ENCODE measurements around the gene MFAP5. TPM values are rescaled to one million over a fixed set of nuclear protein-coding genes. Genes with fewer than 3 reads are reported as not detected.

The MFAP5 gene
- polyA plus RNA-seq, 3 donors, result not detected

- Mint-ChIP-seq H3K9me3 (peaks cover 0 to 5% (median 2%) of the 10 kb centered on the region in 7 donors), H3K4me3 (no peak overlapping the region), H3K4me1 (peaks cover 3% of the 10 kb centered on the region), H3K36me3 (no peaks in the 10 kb centered on the region), H3K27me3 (ENCODE audit: low read depth in 3 of 3) (peaks cover 0 to 2% (median 1%) of the 10 kb centered on the region in 3 donors), H3K27ac (no peak overlapping the region)
- Histone ChIP-seq H4K20me1 (ENCODE audit: insufficient read depth, low read length) (no peaks in the 10 kb centered on the region), H3K9me3 (replicated peaks in 1 of 2; ENCODE audit: control insufficient read depth in 1 of 2, insufficient read depth in 1 of 2, low read length in 2 of 2) (no peaks in the 10 kb centered on the region), H3K9ac (ENCODE audit: insufficient read depth, low read length, poor library complexity, severe bottlenecking) (no peak overlapping the region), H3K27me3 (ENCODE audit: control insufficient read depth in 2 of 2, insufficient read depth in 2 of 2, low read length in 2 of 2) (no peaks in the 10 kb centered on the region), H3K4me1 (ENCODE audit: control insufficient read depth in 1 of 2, insufficient read depth in 2 of 2, low read length in 2 of 2) (no peaks in the 10 kb centered on the region), H3K79me2 (ENCODE audit: insufficient read depth, low read length) (no peaks in the 10 kb centered on the region), H3K27ac (ENCODE audit: low read depth in 1 of 2, low read length in 2 of 2) (no peak overlapping the region), H3K4me2 (replicated peaks; ENCODE audit: extremely low read depth, low read length, poor library complexity, severe bottlenecking) (no peak overlapping the region), H3K4me3 (replicated peaks in 1 of 3; ENCODE audit: low read depth in 2 of 3, low read length in 3 of 3) (no peak overlapping the region), H2AFZ (ENCODE audit: insufficient read depth, low read depth, low read length, poor library complexity, severe bottlenecking) (no peak overlapping the region), H3K36me3 (replicated peaks in 1 of 2; ENCODE audit: control insufficient read depth in 1 of 2, insufficient read depth in 2 of 2, low read length in 2 of 2) (no peaks in the 10 kb centered on the region)
- no peak for TF ChIP-seq CTCF (IDR thresholded peaks at IDR 0.05)
- intact Hi-C loops (cut with micrococcal nuclease), result no loop called here
- no peak for DNase-seq
- 90% methylated on average over 2 of the region's 4 CpGs for WGBS (ENCODE audit: insufficient coverage)
These were observed 32.5 kb downstream of the MFAP5 start for GRCh38 chr12:8630131-8630530.

GRCh38 chr12:8629486-8630033, 33.1 kb downstream of the MFAP5 start:
- no peaks in the 10 kb centered on the region for H3K79me2 ChIP-seq (ENCODE audit: insufficient read depth, low read length)
- intact Hi-C loops (cut with micrococcal nuclease), result no loop called here
- H3K9ac ChIP-seq (ENCODE audit: insufficient read depth, low read length, poor library complexity, severe bottlenecking), result no peak overlapping the region
- no peaks in the 10 kb centered on the region for H3K27me3 ChIP-seq (ENCODE audit: control insufficient read depth in 2 of 2, insufficient read depth in 2 of 2, low read length in 2 of 2)
- Mint-ChIP-seq H3K27me3 (ENCODE audit: low read depth in 3 of 3) (peaks cover 0 to 2% (median 1%) of the 10 kb centered on the region in 3 donors), H3K9me3 (peaks cover 0 to 6% (median 2%) of the 10 kb centered on the region in 7 donors), H3K4me1 (peaks cover 3% of the 10 kb centered on the region), H3K27ac (peak overlapping the region in 2 of 7 donors; percentile 25 to 46), H3K4me3 (no peak overlapping the region), H3K36me3 (no peaks in the 10 kb centered on the region)
- H2AFZ ChIP-seq (ENCODE audit: insufficient read depth, low read depth, low read length, poor library complexity, severe bottlenecking), result no peak overlapping the region
- no peak for TF ChIP-seq CTCF (IDR thresholded peaks at IDR 0.05)
- no peak overlapping the region for H3K27ac ChIP-seq (ENCODE audit: low read depth in 1 of 2, low read length in 2 of 2)
- no peak overlapping the region for H3K4me3 ChIP-seq (replicated peaks in 1 of 3; ENCODE audit: low read depth in 2 of 3, low read length in 3 of 3)
- no peaks in the 10 kb centered on the region for H4K20me1 ChIP-seq (ENCODE audit: insufficient read depth, low read length)
- WGBS (ENCODE audit: insufficient coverage), result 69% methylated on average over 2 of the region's 3 CpGs
- no peak overlapping the region for H3K4me2 ChIP-seq (replicated peaks; ENCODE audit: extremely low read depth, low read length, poor library complexity, severe bottlenecking)
- DNase-seq, result peak in 1 of 3 donors; percentile 71
- H3K4me1 ChIP-seq (ENCODE audit: control insufficient read depth in 1 of 2, insufficient read depth in 2 of 2, low read length in 2 of 2), result no peaks in the 10 kb centered on the region
- no peaks in the 10 kb centered on the region for H3K9me3 ChIP-seq (replicated peaks in 1 of 2; ENCODE audit: control insufficient read depth in 1 of 2, insufficient read depth in 1 of 2, low read length in 2 of 2)
- H3K36me3 ChIP-seq (replicated peaks in 1 of 2; ENCODE audit: control insufficient read depth in 1 of 2, insufficient read depth in 2 of 2, low read length in 2 of 2), result no peaks in the 10 kb centered on the region

Data from CD14-positive monocyte (primary cell).